Loucy (cell line): Measurements from ENCODE around the gene GPSM3.

Source experiments
- CTCF ChIP-seq: fragments of 200-600 bp; sonication (generic); conservative IDR thresholded peaks from 2 replicates; pipeline ENCODE4 v1.5.1; 2014; ENCODE audit warnings: mild to moderate bottlenecking, antibody characterized with exemption, low read length
- EZH2phosphoT487 ChIP-seq: fragments of 200-600 bp; IDR thresholded peaks from 2 replicates; pipeline ENCODE4 v1.6.1; 2018; ENCODE audit warnings: antibody characterized with exemption, mild to moderate bottlenecking, moderate library complexity, borderline replicate concordance

- no peak for TF ChIP-seq CTCF
- TF ChIP-seq EZH2phosphoT487: no peak
These were observed 25.2 kb downstream of the GPSM3 start for GRCh38 chr6:32167154-32167760.
